Gastroesophageal sphincter (tissue), 4 donors: ENCODE measurements around the gene NEMP2. TPM values are rescaled to one million over a fixed set of nuclear protein-coding genes. Genes with fewer than 3 reads are reported as not detected.

Experiments used
- ATAC-seq: fragments of 150-250 bp; one replicate; pipeline ENCODE4 v1.9.1; 2016; ENCODE audit warnings: mild to moderate bottlenecking, moderate library complexity
- H3K27ac ChIP-seq, 4 donors: fragments of 200-600 bp; sonication (generic) in 3 of 4; 1 replicate in 3 of 4; 2 replicates in 1 of 4; pipeline ENCODE4 v1.5.1; 2016 to 2019
- H3K27me3 ChIP-seq: fragments of 200-600 bp; sonication (generic); one replicate; pipeline ENCODE4 v1.5.1; 2019
- H3K36me3 ChIP-seq, 2 donors: fragments of 200-600 bp; sonication (generic); one replicate each; pipeline ENCODE4 v1.5.1; 2019; ENCODE audit warnings: control low read depth in 1 of 2
- H3K4me1 ChIP-seq, 3 donors: fragments of 200-600 bp; sonication (generic); 1 replicate in 2 of 3; 2 replicates in 1 of 3; pipeline ENCODE4 v1.5.1; 2016 to 2019; ENCODE audit warnings: control low read depth in 2 of 3
- H3K4me3 ChIP-seq, 2 donors: fragments of 200-600 bp; sonication (generic); one replicate each; pipeline ENCODE4 v1.5.1; 2019; ENCODE audit warnings: mild to moderate bottlenecking in 1 of 2, moderate library complexity in 1 of 2
- H3K9me3 ChIP-seq, 3 donors: fragments of 200-600 bp; sonication (generic); one replicate each; pipeline ENCODE4 v1.5.1; 2017 to 2019; ENCODE audit warnings: control low read depth in 2 of 3
- EP300 ChIP-seq: sonication (generic); formaldehyde crosslinking; IDR thresholded peaks from one replicate; pipeline ENCODE4 v1.6.1; 2017; ENCODE audit warnings: antibody characterized with exemption, mild to moderate bottlenecking
- POLR2A ChIP-seq, 2 donors: fragments of 450-650 bp; IDR thresholded peaks; one replicate each; pipeline ENCODE4 v1.6.1; 2017; ENCODE audit warnings: antibody characterized with exemption in 2 of 2, mild to moderate bottlenecking in 2 of 2, moderate library complexity in 1 of 2
- POLR2AphosphoS5 ChIP-seq: sonication (generic); formaldehyde crosslinking; IDR thresholded peaks from one replicate; pipeline ENCODE4 v1.6.1; 2017; ENCODE audit warnings: antibody characterized with exemption
- WGBS, 2 donors: methylation state at CpG; one replicate each; pipeline ENCODE4 v1.1.5; 2018; ENCODE audit warnings: low coverage in 1 of 2; 5-methylcytosine and 5-hydroxymethylcytosine counted together
- small RNA-seq, 4 donors: library from RNA; depleted of rRNA; stranded (forward); fragments of <200 nt; gene quantifications; one replicate each; pipeline ENCODE3, GENCODE V24; 2016
- total RNA-seq, 4 donors: library from RNA; depleted of rRNA; stranded (reverse); fragments of >200 nt; gene quantifications; one replicate each; pipeline ENCODE4 v1.1.0, GENCODE V29; 2016
- TF ChIP-seq, protein P1 (sequence below), 4 experiments: fragments of 200-600 bp in 2 of 4; fragments of 450-650 bp in 2 of 4; sonication (generic) in 1 of 4; IDR thresholded peaks; one replicate each; pipeline ENCODE4 v1.5.1; 2017 to 2019; ENCODE audit warnings: antibody characterized with exemption in 4 of 4, mild to moderate bottlenecking in 2 of 4, moderate library complexity in 2 of 4

Gene NEMP2
- total RNA-seq, 4 donors from 2014 or later = 0.94 to 5.3 (median 3.5) TPM

GRCh38 chr2:190454795-190455194 is 79.7 kb downstream of the NEMP2 start:
- H3K4me3 ChIP-seq = no peak overlapping the region
- H3K27me3 ChIP-seq = no peaks in the 10 kb centered on the region
- 95 to 100% methylated on average over 2 of the region's 2 CpGs for WGBS, 2 donors
- peaks cover 0 to 6% of the 10 kb centered on the region in 2 donors for H3K36me3 ChIP-seq
- no peaks in the 10 kb centered on the region for H3K9me3 ChIP-seq
- ATAC-seq = no peak
- H3K27ac ChIP-seq = no peak overlapping the region
- H3K4me1 ChIP-seq = peaks cover 0 to 23% (median 0%) of the 10 kb centered on the region in 3 donors
- TF ChIP-seq POLR2A (IDR thresholded peaks at IDR 0.05) (no peak), POLR2AphosphoS5 (no peak), EP300 (no peak)
- TF ChIP-seq, protein P1, sequence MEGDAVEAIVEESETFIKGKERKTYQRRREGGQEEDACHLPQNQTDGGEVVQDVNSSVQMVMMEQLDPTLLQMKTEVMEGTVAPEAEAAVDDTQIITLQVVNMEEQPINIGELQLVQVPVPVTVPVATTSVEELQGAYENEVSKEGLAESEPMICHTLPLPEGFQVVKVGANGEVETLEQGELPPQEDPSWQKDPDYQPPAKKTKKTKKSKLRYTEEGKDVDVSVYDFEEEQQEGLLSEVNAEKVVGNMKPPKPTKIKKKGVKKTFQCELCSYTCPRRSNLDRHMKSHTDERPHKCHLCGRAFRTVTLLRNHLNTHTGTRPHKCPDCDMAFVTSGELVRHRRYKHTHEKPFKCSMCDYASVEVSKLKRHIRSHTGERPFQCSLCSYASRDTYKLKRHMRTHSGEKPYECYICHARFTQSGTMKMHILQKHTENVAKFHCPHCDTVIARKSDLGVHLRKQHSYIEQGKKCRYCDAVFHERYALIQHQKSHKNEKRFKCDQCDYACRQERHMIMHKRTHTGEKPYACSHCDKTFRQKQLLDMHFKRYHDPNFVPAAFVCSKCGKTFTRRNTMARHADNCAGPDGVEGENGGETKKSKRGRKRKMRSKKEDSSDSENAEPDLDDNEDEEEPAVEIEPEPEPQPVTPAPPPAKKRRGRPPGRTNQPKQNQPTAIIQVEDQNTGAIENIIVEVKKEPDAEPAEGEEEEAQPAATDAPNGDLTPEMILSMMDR (IDR thresholded peaks at IDR 0.05) = no peak

Small RNA genes lying within 50 kb of the gene (small RNA-seq; reads per million reads assigned to genes)
- 0 reads per million in 4 donors for gene RN7SKP179

Other genes with a start within 250 kb of the NEMP2 start
- 10 to 100 TPM; 16.5 to 20.1 (median 18.3) TPM for gene HIBCH, start 214.9 kb downstream of the NEMP2 start, total RNA-seq
- gene INPP1, start 191.1 kb downstream of the NEMP2 start, total RNA-seq = 10 to 100 TPM; 18.3 to 27.7 (median 22.9) TPM
- 100 to 1,000 TPM in 3 of 4 donors, 10 to 100 TPM in 1; 80.2 to 176 (median 143) TPM for gene MFSD6, start 126.4 kb downstream of the NEMP2 start, total RNA-seq
- gene NAB1, start 114.4 kb upstream of the NEMP2 start, total RNA-seq = 10 to 100 TPM; 50.9 to 98.5 (median 73.8) TPM